ENCODE results near the gene RBM41. TPM values are rescaled to one million over a fixed set of nuclear protein-coding genes. Genes with fewer than 3 reads are reported as not detected.

RBM41 gene
- total RNA-seq, 1 experiment from 2014 or later: 22.0 TPM

- TF ChIP-seq TCF7 (CRISPR knock-in tag; IDR thresholded peaks at IDR 0.05; ENCODE audit: low read depth): no peak
- TF ChIP-seq, protein P1, sequence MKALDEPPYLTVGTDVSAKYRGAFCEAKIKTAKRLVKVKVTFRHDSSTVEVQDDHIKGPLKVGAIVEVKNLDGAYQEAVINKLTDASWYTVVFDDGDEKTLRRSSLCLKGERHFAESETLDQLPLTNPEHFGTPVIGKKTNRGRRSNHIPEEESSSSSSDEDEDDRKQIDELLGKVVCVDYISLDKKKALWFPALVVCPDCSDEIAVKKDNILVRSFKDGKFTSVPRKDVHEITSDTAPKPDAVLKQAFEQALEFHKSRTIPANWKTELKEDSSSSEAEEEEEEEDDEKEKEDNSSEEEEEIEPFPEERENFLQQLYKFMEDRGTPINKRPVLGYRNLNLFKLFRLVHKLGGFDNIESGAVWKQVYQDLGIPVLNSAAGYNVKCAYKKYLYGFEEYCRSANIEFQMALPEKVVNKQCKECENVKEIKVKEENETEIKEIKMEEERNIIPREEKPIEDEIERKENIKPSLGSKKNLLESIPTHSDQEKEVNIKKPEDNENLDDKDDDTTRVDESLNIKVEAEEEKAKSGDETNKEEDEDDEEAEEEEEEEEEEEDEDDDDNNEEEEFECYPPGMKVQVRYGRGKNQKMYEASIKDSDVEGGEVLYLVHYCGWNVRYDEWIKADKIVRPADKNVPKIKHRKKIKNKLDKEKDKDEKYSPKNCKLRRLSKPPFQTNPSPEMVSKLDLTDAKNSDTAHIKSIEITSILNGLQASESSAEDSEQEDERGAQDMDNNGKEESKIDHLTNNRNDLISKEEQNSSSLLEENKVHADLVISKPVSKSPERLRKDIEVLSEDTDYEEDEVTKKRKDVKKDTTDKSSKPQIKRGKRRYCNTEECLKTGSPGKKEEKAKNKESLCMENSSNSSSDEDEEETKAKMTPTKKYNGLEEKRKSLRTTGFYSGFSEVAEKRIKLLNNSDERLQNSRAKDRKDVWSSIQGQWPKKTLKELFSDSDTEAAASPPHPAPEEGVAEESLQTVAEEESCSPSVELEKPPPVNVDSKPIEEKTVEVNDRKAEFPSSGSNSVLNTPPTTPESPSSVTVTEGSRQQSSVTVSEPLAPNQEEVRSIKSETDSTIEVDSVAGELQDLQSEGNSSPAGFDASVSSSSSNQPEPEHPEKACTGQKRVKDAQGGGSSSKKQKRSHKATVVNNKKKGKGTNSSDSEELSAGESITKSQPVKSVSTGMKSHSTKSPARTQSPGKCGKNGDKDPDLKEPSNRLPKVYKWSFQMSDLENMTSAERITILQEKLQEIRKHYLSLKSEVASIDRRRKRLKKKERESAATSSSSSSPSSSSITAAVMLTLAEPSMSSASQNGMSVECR (CRISPR knock-in tag; IDR thresholded peaks at IDR 0.05; ENCODE audit: borderline replicate concordance): no peak
- TF ChIP-seq, protein P2, sequence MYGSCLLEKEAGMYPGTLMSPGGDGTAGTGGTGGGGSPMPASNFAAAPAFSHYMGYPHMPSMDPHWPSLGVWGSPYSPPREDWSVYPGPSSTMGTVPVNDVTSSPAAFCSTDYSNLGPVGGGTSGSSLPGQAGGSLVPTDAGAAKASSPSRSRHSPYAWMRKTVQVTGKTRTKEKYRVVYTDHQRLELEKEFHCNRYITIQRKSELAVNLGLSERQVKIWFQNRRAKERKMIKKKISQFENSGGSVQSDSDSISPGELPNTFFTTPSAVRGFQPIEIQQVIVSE (CRISPR knock-in tag; IDR thresholded peaks at IDR 0.05; ENCODE audit: borderline replicate concordance): no peak
- TF ChIP-seq ZNF317 (CRISPR knock-in tag; IDR thresholded peaks at IDR 0.05; ENCODE audit: borderline replicate concordance, low read depth): no peak
- TF ChIP-seq RORB (CRISPR knock-in tag; IDR thresholded peaks at IDR 0.05): no peak
- no peak for TF ChIP-seq NFATC4 (CRISPR knock-in tag; IDR thresholded peaks at IDR 0.05)
These were observed 34.4 kb upstream of the RBM41 start (continued) for GRCh38 chrX:107153005-107153404.

GRCh38 chrX:107146670-107147069 is 28.0 kb upstream of the RBM41 start:
- H3K9me3 Mint-ChIP-seq: no peaks in the 10 kb centered on the region
- H3K36me3 Mint-ChIP-seq: 0 out of 2 replicates have a peak, but pooled peaks cover 3% of the 10 kb centered on the region
- TF ChIP-seq CREM (CRISPR knock-in tag; IDR thresholded peaks at IDR 0.05): no peak
- TF ChIP-seq, protein P3, sequence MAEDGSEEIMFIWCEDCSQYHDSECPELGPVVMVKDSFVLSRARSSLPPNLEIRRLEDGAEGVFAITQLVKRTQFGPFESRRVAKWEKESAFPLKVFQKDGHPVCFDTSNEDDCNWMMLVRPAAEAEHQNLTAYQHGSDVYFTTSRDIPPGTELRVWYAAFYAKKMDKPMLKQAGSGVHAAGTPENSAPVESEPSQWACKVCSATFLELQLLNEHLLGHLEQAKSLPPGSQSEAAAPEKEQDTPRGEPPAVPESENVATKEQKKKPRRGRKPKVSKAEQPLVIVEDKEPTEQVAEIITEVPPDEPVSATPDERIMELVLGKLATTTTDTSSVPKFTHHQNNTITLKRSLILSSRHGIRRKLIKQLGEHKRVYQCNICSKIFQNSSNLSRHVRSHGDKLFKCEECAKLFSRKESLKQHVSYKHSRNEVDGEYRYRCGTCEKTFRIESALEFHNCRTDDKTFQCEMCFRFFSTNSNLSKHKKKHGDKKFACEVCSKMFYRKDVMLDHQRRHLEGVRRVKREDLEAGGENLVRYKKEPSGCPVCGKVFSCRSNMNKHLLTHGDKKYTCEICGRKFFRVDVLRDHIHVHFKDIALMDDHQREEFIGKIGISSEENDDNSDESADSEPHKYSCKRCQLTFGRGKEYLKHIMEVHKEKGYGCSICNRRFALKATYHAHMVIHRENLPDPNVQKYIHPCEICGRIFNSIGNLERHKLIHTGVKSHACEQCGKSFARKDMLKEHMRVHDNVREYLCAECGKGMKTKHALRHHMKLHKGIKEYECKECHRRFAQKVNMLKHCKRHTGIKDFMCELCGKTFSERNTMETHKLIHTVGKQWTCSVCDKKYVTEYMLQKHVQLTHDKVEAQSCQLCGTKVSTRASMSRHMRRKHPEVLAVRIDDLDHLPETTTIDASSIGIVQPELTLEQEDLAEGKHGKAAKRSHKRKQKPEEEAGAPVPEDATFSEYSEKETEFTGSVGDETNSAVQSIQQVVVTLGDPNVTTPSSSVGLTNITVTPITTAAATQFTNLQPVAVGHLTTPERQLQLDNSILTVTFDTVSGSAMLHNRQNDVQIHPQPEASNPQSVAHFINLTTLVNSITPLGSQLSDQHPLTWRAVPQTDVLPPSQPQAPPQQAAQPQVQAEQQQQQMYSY (CRISPR knock-in tag; IDR thresholded peaks at IDR 0.05): no peak
- TF ChIP-seq ELF4 (CRISPR knock-in tag; IDR thresholded peaks at IDR 0.05; ENCODE audit: low read depth): no peak
- no peak for TF ChIP-seq IRF2 (CRISPR knock-in tag; IDR thresholded peaks at IDR 0.05; ENCODE audit: borderline replicate concordance, low read depth)
- H3K27ac Mint-ChIP-seq: no peak overlapping the region
- POLR2A ChIA-PET: no interaction called here
- no peak for DNase-seq (ENCODE audit: low spot score)
- no peaks in the 10 kb centered on the region for H3K27me3 Mint-ChIP-seq (ENCODE audit: low read depth)
- H3K4me3 Mint-ChIP-seq: no peak overlapping the region
- H3K4me1 Mint-ChIP-seq: peaks cover 30% of the 10 kb centered on the region
- no peak for ATAC-seq
- CTCF ChIA-PET: no interaction called here

- no peak for DNase-seq (ENCODE audit: low spot score)
- POLR2A ChIA-PET: no interaction called here
- no peaks in the 10 kb centered on the region for H3K4me1 Mint-ChIP-seq
- ATAC-seq: no peak
- no peaks in the 10 kb centered on the region for H3K36me3 Mint-ChIP-seq
- CTCF ChIA-PET: no interaction called here
- no peak overlapping the region for H3K27ac Mint-ChIP-seq
- H3K4me3 Mint-ChIP-seq: no peak overlapping the region
- H3K9me3 Mint-ChIP-seq: no peaks in the 10 kb centered on the region
- H3K27me3 Mint-ChIP-seq (ENCODE audit: low read depth): no peaks in the 10 kb centered on the region
- TF ChIP-seq ZNF219 (CRISPR knock-in tag; IDR thresholded peaks at IDR 0.05; ENCODE audit: borderline replicate concordance) (no peak), CREM (CRISPR knock-in tag; IDR thresholded peaks at IDR 0.05) (no peak), ZBTB21 (CRISPR knock-in tag; IDR thresholded peaks at IDR 0.05; ENCODE audit: borderline replicate concordance) (no peak), ESRRA (CRISPR knock-in tag; IDR thresholded peaks at IDR 0.05; ENCODE audit: borderline replicate concordance) (no peak), ZBTB43 (CRISPR knock-in tag; IDR thresholded peaks at IDR 0.05) (no peak), OVOL2 (CRISPR knock-in tag; IDR thresholded peaks at IDR 0.05; ENCODE audit: borderline replicate concordance) (no peak), NFATC4 (CRISPR knock-in tag; IDR thresholded peaks at IDR 0.05) (no peak), ETV6 (CRISPR knock-in tag; IDR thresholded peaks at IDR 0.05) (no peak), E2F5 (CRISPR knock-in tag; IDR thresholded peaks at IDR 0.05) (no peak), ZNF423 (CRISPR knock-in tag; IDR thresholded peaks at IDR 0.05) (no peak), ATF1 (CRISPR knock-in tag; IDR thresholded peaks at IDR 0.05) (no peak), NFYB (CRISPR knock-in tag; conservative IDR thresholded peaks at IDR 0.05; ENCODE audit: low read depth) (no peak), ZNF121 (CRISPR knock-in tag; IDR thresholded peaks at IDR 0.05) (no peak), KAT7 (CRISPR knock-in tag; IDR thresholded peaks at IDR 0.05; ENCODE audit: borderline replicate concordance) (no peak)
- TF ChIP-seq, protein P4, sequence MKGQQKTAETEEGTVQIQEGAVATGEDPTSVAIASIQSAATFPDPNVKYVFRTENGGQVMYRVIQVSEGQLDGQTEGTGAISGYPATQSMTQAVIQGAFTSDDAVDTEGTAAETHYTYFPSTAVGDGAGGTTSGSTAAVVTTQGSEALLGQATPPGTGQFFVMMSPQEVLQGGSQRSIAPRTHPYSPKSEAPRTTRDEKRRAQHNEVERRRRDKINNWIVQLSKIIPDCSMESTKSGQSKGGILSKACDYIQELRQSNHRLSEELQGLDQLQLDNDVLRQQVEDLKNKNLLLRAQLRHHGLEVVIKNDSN (CRISPR knock-in tag; IDR thresholded peaks at IDR 0.05): no peak
These were observed 17.3 kb upstream of the RBM41 start for GRCh38 chrX:107135965-107136307.

Measured in WTC11 (cell line).